SK-N-SH (cell line): ENCODE data around the gene PPAT. TPM values are rescaled to one million over a fixed set of nuclear protein-coding genes. Genes with fewer than 3 reads are reported as not detected.

Source experiments
- CTCF ChIA-PET: fragments of 300-600, 350-600 bp; formaldehyde crosslinking; extraction: SDS; loops from one replicate; lab custom pipeline; 2021; lab: Yijun Ruan, JAX
- POLR2A ChIA-PET: fragments of 350-600 bp; sonication (Branson Sonifier 250); formaldehyde crosslinking; extraction: SDS; loops from one replicate; lab custom pipeline; 2020; ENCODE audit warnings: antibody characterized with exemption, inconsistent platforms; lab: Yijun Ruan, JAX
- DNase-seq: peaks from one replicate; pipeline ENCODE4 v3.0.0; 2012
- H2AFZ ChIP-seq: fragments of 200-600 bp; sonication (generic); 2 replicates; pipeline ENCODE4 v1.8.1; 2016; ENCODE audit warnings: antibody characterized with exemption, mild to moderate bottlenecking, low read depth
- H3F3A ChIP-seq: fragments of 200-600 bp; sonication (generic); replicated peaks from 2 replicates; pipeline ENCODE3; 2016; ENCODE audit warnings: antibody characterized with exemption, mild to moderate bottlenecking; ENCODE audit not compliant: insufficient read depth
- H3K27ac ChIP-seq, 2 experiments: fragments of 200-500 bp in 1 of 2; fragments of 200-600 bp in 1 of 2; sonication (Bioruptor generic) in 1 of 2; sonication (generic), shearing (Covaris generic) in 1 of 2; 2 replicates each; pipeline versions ENCODE4 v1.5.1 to v1.6.1; 2014 to 2016; ENCODE audit warnings: low read depth in 2 of 2, inconsistent platforms in 1 of 2, low read length in 1 of 2, mild to moderate bottlenecking in 1 of 2, mixed read lengths in 1 of 2
- H3K27me3 ChIP-seq: fragments of 200-600 bp; sonication (generic), shearing (Covaris generic); 2 replicates; pipeline ENCODE4 v1.6.1; 2016; ENCODE audit warnings: mixed run types; ENCODE audit not compliant: insufficient read depth
- H3K36me3 ChIP-seq, 2 experiments: fragments of 200-500 bp in 1 of 2; fragments of 200-600 bp in 1 of 2; sonication (Bioruptor generic) in 1 of 2; sonication (generic) in 1 of 2; replicated peaks in 1 of 2; 2 replicates each; pipeline versions ENCODE3 to v1.5.1; 2014 to 2016; ENCODE audit warnings: low read length in 1 of 2, mild to moderate bottlenecking in 1 of 2; ENCODE audit not compliant: insufficient read depth in 2 of 2, control insufficient read depth in 1 of 2
- H3K4me1 ChIP-seq, 2 experiments: fragments of 200-500 bp in 1 of 2; fragments of 200-600 bp in 1 of 2; sonication (Bioruptor generic) in 1 of 2; sonication (generic), shearing (Covaris generic) in 1 of 2; 2 replicates each; pipeline versions ENCODE4 v1.5.1 to v1.6.1; 2014 to 2016; ENCODE audit warnings: low read depth in 1 of 2, low read length in 1 of 2, mixed run types in 1 of 2; ENCODE audit not compliant: insufficient read depth in 2 of 2, control insufficient read depth in 1 of 2
- H3K4me2 ChIP-seq: fragments of 200-600 bp; sonication (generic), shearing (Covaris generic); 2 replicates; pipeline ENCODE4 v1.6.1; 2017; ENCODE audit warnings: mixed run types
- H3K4me3 ChIP-seq, 2 experiments: fragments of 200-500 bp in 1 of 2; fragments of 200-600 bp in 1 of 2; sonication (Bioruptor generic) in 1 of 2; sonication (generic), shearing (Covaris generic) in 1 of 2; 2 replicates each; pipeline versions ENCODE4 v1.5.1 to v1.8.1; 2014 to 2016; ENCODE audit warnings: low read depth in 2 of 2, inconsistent platforms in 1 of 2, low read length in 1 of 2, mild to moderate bottlenecking in 1 of 2, mixed read lengths in 1 of 2, moderate library complexity in 1 of 2
- H3K79me2 ChIP-seq: fragments of 200-600 bp; sonication (generic); 2 replicates; pipeline ENCODE4 v1.8.1; 2017; ENCODE audit warnings: mild to moderate bottlenecking; ENCODE audit not compliant: insufficient read depth
- H3K9ac ChIP-seq: fragments of 200-600 bp; sonication (generic); 2 replicates; pipeline ENCODE4 v1.6.1; 2017; ENCODE audit warnings: mixed run types
- H3K9me2 ChIP-seq: fragments of 200-600 bp; sonication (generic); 2 replicates; pipeline ENCODE4 v1.6.1; 2017; ENCODE audit warnings: mixed run types
- H3K9me3 ChIP-seq: fragments of 200-600 bp; sonication (generic); 2 replicates; pipeline ENCODE4 v1.6.1; 2017; ENCODE audit warnings: mixed run types, mild to moderate bottlenecking, moderate library complexity
- H4K20me1 ChIP-seq: fragments of 200-600 bp; sonication (generic); 2 replicates; pipeline ENCODE4 v1.6.1; 2017; ENCODE audit warnings: mild to moderate bottlenecking, mixed run types; ENCODE audit not compliant: insufficient read depth
- CTCF ChIP-seq: fragments of 200-600 bp; sonication (generic); IDR thresholded peaks from 2 replicates; pipeline ENCODE4 v1.6.1; 2017; ENCODE audit warnings: antibody characterized with exemption, mild to moderate bottlenecking, moderate library complexity
- ELF1 ChIP-seq: IDR thresholded peaks from 2 replicates; pipeline ENCODE4 v1.4.0; 2012
- EZH2phosphoT487 ChIP-seq: fragments of 200-600 bp; sonication (generic); IDR thresholded peaks from 2 replicates; pipeline ENCODE4 v1.6.1; 2017; ENCODE audit warnings: low read depth, mixed run types, mild to moderate bottlenecking, antibody characterized with exemption, moderate library complexity, borderline replicate concordance
- FOSL2 ChIP-seq: IDR thresholded peaks from 2 replicates; pipeline ENCODE4 v1.4.0; 2012; ENCODE audit warnings: low read depth, mild to moderate bottlenecking, moderate library complexity, borderline replicate concordance
- FOXJ3 ChIP-seq: sonication (generic); formaldehyde crosslinking; IDR thresholded peaks from 2 replicates; pipeline ENCODE4 v1.5.1; 2020; ENCODE audit warnings: mild to moderate bottlenecking, missing genetic modification reagents
- FOXM1 ChIP-seq: IDR thresholded peaks from 2 replicates; pipeline ENCODE4 v1.4.0; 2012; ENCODE audit warnings: low read depth, mild to moderate bottlenecking
- GABPA ChIP-seq: IDR thresholded peaks from 2 replicates; pipeline ENCODE4 v1.4.0; 2012; ENCODE audit warnings: low read depth, mild to moderate bottlenecking
- JUND ChIP-seq: IDR thresholded peaks from 2 replicates; pipeline ENCODE4 v1.4.0; 2012
- MEF2A ChIP-seq: IDR thresholded peaks from 2 replicates; pipeline ENCODE4 v1.4.0; 2012; ENCODE audit warnings: low read depth, borderline replicate concordance
- MXI1 ChIP-seq: IDR thresholded peaks from 2 replicates; pipeline ENCODE4 v1.6.1; 2012; ENCODE audit warnings: mild to moderate bottlenecking, low read depth, low read length, improper control_type of control experiment
- NFIC ChIP-seq: IDR thresholded peaks from 2 replicates; pipeline ENCODE4 v1.4.0; 2012; ENCODE audit warnings: borderline replicate concordance
- NRF1 ChIP-seq: IDR thresholded peaks from 2 replicates; pipeline ENCODE4 v1.6.1; 2012; ENCODE audit warnings: low read depth, mild to moderate bottlenecking, low read length
- RAD21 ChIP-seq: IDR thresholded peaks from 2 replicates; pipeline ENCODE4 v1.6.1; 2012; ENCODE audit warnings: mild to moderate bottlenecking, low read length
- REST ChIP-seq: IDR thresholded peaks from 2 replicates; pipeline ENCODE4 v1.6.1; 2012; ENCODE audit warnings: mild to moderate bottlenecking, low read depth, low read length, moderate library complexity
- RFX5 ChIP-seq: IDR thresholded peaks from 2 replicates; pipeline ENCODE4 v1.6.1; 2012; ENCODE audit warnings: mild to moderate bottlenecking, improper control_type of control experiment, low read length
- SMC3 ChIP-seq: IDR thresholded peaks from 2 replicates; pipeline ENCODE4 v1.6.1; 2012; ENCODE audit warnings: low read depth, low read length, improper control_type of control experiment
- TAF1 ChIP-seq: IDR thresholded peaks from 2 replicates; pipeline ENCODE4 v1.6.1; 2012; ENCODE audit warnings: low read depth, mild to moderate bottlenecking, low read length, moderate library complexity, borderline replicate concordance
- TCF12 ChIP-seq: IDR thresholded peaks from 2 replicates; pipeline ENCODE4 v1.4.0; 2012
- TEAD4 ChIP-seq: IDR thresholded peaks from 2 replicates; pipeline ENCODE4 v1.4.0; 2012; ENCODE audit warnings: mild to moderate bottlenecking, borderline replicate concordance; ENCODE audit not compliant: insufficient read depth
- USF2 ChIP-seq: fragments of 150-350 bp; IDR thresholded peaks from 2 replicates; pipeline ENCODE4 v1.6.1; 2017; ENCODE audit warnings: antibody characterized with exemption, low read length, low read depth, borderline replicate concordance
- YY1 ChIP-seq: IDR thresholded peaks from 2 replicates; pipeline ENCODE4 v1.4.0; 2012; ENCODE audit warnings: low read depth, mild to moderate bottlenecking
- ZBTB33 ChIP-seq: IDR thresholded peaks from 2 replicates; pipeline ENCODE4 v1.4.0; 2012; ENCODE audit warnings: low read depth, borderline replicate concordance
- WGBS: methylation state at CpG from one replicate; pipeline ENCODE4 v1.1.6; 2017; ENCODE audit warnings: low lambda C conversion rate; 5-methylcytosine and 5-hydroxymethylcytosine counted together
- polyA plus RNA-seq, 3 experiments: library from polyadenylated mRNA; depleted of rRNA; stranded (reverse); fragments of >200 nt; gene quantifications; 2 replicates each; pipeline ENCODE4 v1.2.3, GENCODE V29; 2012

PPAT gene
- polyA plus RNA-seq, 1 of the 3 experiments (the other 2 are of a cell fraction), result 7.4 TPM

GRCh38 chr4:56448301-56448700, 12.9 kb upstream of the PPAT start:
- DNase-seq, result no peak
- Histone ChIP-seq H3K27ac (no peak overlapping the region), H3K4me1 (peaks cover 0 to 8% of the 10 kb centered on the region in 2 experiments; a peak in 2 of 4 replicates), H3F3A (no peaks in the 10 kb centered on the region), H3K27me3 (no peaks in the 10 kb centered on the region), H3K79me2 (peaks cover 47% of the 10 kb centered on the region), H3K9me3 (no peaks in the 10 kb centered on the region), H3K9ac (no peak overlapping the region), H3K9me2 (no peaks in the 10 kb centered on the region), H4K20me1 (no peaks in the 10 kb centered on the region), H2AFZ (no peak overlapping the region), H3K36me3 (peaks cover 68 to 70% of the 10 kb centered on the region in 2 experiments), H3K4me2 (no peak overlapping the region), H3K4me3 (no peak overlapping the region)
- POLR2A ChIA-PET, result no interaction called here
- CTCF ChIA-PET, result no interaction called here
- TF ChIP-seq MEF2A (no peak), FOXM1 (no peak), FOSL2 (no peak), MXI1 (no peak), RAD21 (no peak), REST (no peak)

GRCh38 chr4:56445699-56446098, 10.3 kb upstream of the PPAT start:
- 94% methylated on average over 1 of the region's 1 CpG for WGBS
- CTCF ChIA-PET, result interaction anchor here (1.5 kb wide), 1 partner anchor 20 kb away, joined by 4 read pairs; no protein-coding TSS in a partner anchor
- TF ChIP-seq TEAD4, result no peak
- TF ChIP-seq FOSL2, result no peak
- TF ChIP-seq RFX5, result no peak
- TF ChIP-seq EZH2phosphoT487, result no peak
- no peak for TF ChIP-seq USF2
- no peak for TF ChIP-seq NFIC
- TF ChIP-seq FOXJ3 (CRISPR knock-in tag), result no peak
- no peak for TF ChIP-seq TAF1
- no peak for TF ChIP-seq TCF12
- TF ChIP-seq CTCF, result no peak
- TF ChIP-seq MXI1, result no peak
- no peak for TF ChIP-seq ZBTB33
- TF ChIP-seq SMC3, result no peak
- TF ChIP-seq NRF1, result no peak
- TF ChIP-seq JUND, result no peak
- TF ChIP-seq ELF1, result no peak
- TF ChIP-seq GABPA, result no peak
- TF ChIP-seq YY1, result no peak

More at GRCh38 chr4:56445699-56446098, 10.3 kb upstream of the PPAT start:
- Histone ChIP-seq H4K20me1 (0 out of 2 replicates have a peak, but pooled peaks cover 4% of the 10 kb centered on the region), H3K27me3 (no peaks in the 10 kb centered on the region), H3K9ac (no peak overlapping the region), H3K9me2 (no peaks in the 10 kb centered on the region), H3F3A (no peaks in the 10 kb centered on the region), H3K36me3 (peaks cover 61 to 69% of the 10 kb centered on the region in 2 experiments), H2AFZ (no peak overlapping the region), H3K9me3 (no peaks in the 10 kb centered on the region), H3K4me1 (peaks cover 0 to 8% of the 10 kb centered on the region in 2 experiments; a peak in 2 of 4 replicates), H3K4me2 (no peak overlapping the region), H3K79me2 (peaks cover 71% of the 10 kb centered on the region), H3K4me3 (no peak overlapping the region), H3K27ac (no peak overlapping the region)
- POLR2A ChIA-PET, result interaction anchor here (0.6 kb wide), 1 partner anchor 9 kb away, joined by 11 read pairs; no protein-coding TSS in a partner anchor
- DNase-seq, result no peak
